Measurements from ENCODE around the gene COX18. TPM values are rescaled to one million over a fixed set of nuclear protein-coding genes. Genes with fewer than 3 reads are reported as not detected.
A peak's percentile ranks its signal among the peaks of the same experiment; 100 is the strongest.

The COX18 gene, protein sequence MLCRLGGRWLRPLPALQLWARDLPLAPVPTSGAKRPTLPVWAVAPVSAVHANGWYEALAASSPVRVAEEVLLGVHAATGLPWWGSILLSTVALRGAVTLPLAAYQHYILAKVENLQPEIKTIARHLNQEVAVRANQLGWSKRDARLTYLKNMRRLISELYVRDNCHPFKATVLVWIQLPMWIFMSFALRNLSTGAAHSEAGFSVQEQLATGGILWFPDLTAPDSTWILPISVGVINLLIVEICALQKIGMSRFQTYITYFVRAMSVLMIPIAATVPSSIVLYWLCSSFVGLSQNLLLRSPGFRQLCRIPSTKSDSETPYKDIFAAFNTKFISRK
- polyA plus RNA-seq (2011; rRNA removed) (17.6 and 18.6 TPM in 2 replicates), polyA plus RNA-seq (2017; fragmentation: RNase III; extraction: RNeasy Plus Mini Kit Qiagen cat#74134 plus additional on column Dnase treatment) (8.3 to 11.2 TPM (median 9.7 TPM) in 3 replicates), polyA minus RNA-seq (2011; rRNA and poly(A)+ RNA removed) (17.2 and 18.8 TPM in 2 replicates)
- 5.4 and 7.9 TPM in 2 replicates for polyA plus RNA-seq (2012; cell fraction: cytosol; rRNA removed)
- polyA plus RNA-seq (2012; cell fraction: nucleus; rRNA removed), result 6.2 and 10.3 TPM in 2 replicates

DNA sequence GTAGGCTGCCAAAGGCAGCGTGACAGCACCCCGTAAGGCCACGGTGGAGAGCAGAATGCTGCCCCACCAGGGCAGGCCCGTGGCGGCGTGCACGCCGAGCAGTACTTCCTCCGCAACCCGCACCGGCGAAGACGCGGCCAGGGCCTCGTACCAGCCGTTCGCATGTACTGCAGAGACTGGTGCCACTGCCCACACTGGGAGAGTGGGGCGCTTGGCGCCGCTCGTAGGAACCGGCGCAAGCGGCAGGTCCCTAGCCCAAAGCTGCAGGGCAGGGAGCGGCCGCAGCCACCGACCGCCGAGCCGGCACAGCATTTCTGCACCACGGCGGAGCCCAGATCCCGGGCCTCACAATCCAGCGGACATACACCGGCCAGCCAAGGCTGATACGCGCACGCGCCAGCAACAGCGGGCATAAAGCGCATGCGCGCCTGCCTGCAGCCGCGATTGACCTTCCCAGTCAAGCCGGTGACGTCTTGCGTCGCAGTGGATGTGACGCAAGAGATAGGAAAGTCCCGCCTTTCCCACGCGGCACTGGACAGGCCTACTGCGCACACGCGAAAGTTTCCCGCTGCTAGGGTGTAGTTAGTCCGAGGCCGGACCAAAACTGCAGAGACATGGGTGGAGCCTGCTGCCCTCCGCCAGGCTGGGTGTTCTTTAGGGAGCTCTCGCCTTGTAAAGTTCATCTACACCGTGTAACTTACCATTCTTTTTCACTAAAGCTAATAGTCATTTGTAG lies at the start of gene COX18:
Gene COX18, minus strand, starts transcription at position 379 of the 736 bp plus-strand sequence. Its CDS starts 67 bp downstream, at position 312.
- POLR2A ChIA-PET, result interaction anchor here (0.6 to 1.5 kb wide), 3 partner anchors 19 to 189 kb away, joined by 3 to 6 read pairs (median 3); partner anchors contain the start of gene ANKRD17
- ATAC-seq (peak; percentile 94 to 95), FAIRE-seq (peak; percentile 76), DNase-seq (ENCODE audit: low read depth in 1 of 2, low spot score in 1 of 2) (peak; percentile 72 to 97)
- WGBS (ENCODE audit: missing lambda C conversion rate), result 0% methylated on average over 16 of the region's 62 CpGs
- peaks cover 5% of the 10 kb centered on the region; the same call in 2 of the 3 replicates for H3K4me1 ChIP-seq
- peak within 1 kb of the TSS; percentile 86 to 100 for H3K27ac ChIP-seq
- H3K4me3 ChIP-seq, result peak within 1 kb of the TSS; percentile 67
- H3K4me2 ChIP-seq, result peak within 1 kb of the TSS; percentile 98
- CTCF ChIA-PET, result interaction anchor here (0.5 kb wide), 1 partner anchor 32 kb away, joined by 3 read pairs; no protein-coding TSS in a partner anchor
- H3K9me3 ChIP-seq, result no peaks in the 10 kb centered on the region
- TF ChIP-seq ESRRA (IDR thresholded peaks at IDR 0.05; ENCODE audit: borderline replicate concordance, low read length), result 0 out of 2 replicates have a peak, but pooled peaks have one; percentile 18
- peak; percentile 85 for TF ChIP-seq E2F6 (IDR thresholded peaks at IDR 0.05; ENCODE audit: borderline replicate concordance, low read depth)
- TF ChIP-seq ZFP36 (IDR thresholded peaks at IDR 0.05; ENCODE audit: borderline replicate concordance, partially characterized antibody), result no peak
- no peak for TF ChIP-seq RFX5 (IDR thresholded peaks at IDR 0.05)
- TF ChIP-seq NPAS2 (CRISPR knock-in tag; IDR thresholded peaks at IDR 0.05; ENCODE audit: borderline replicate concordance), result no peak
- peak; percentile 76 for TF ChIP-seq POLR2A (IDR thresholded peaks at IDR 0.05; ENCODE audit: low read length)
- peak; percentile 72 to 83; a peak in 4 of 5 replicates for TF ChIP-seq JUN (IDR thresholded peaks at IDR 0.05)
- no peak for TF ChIP-seq CHD2 (IDR thresholded peaks at IDR 0.05; ENCODE audit: low read length, partially characterized antibody)
- TF ChIP-seq EP300 (IDR thresholded peaks at IDR 0.05), result no peak
- TF ChIP-seq RCOR1 (IDR thresholded peaks at IDR 0.05; ENCODE audit: low read depth, low read length), result no peak
- TF ChIP-seq MAX (IDR thresholded peaks at IDR 0.05), result peak; percentile 92
- TF ChIP-seq HES2 (IDR thresholded peaks at IDR 0.05), result no peak
- TF ChIP-seq PHF8 (IDR thresholded peaks at IDR 0.05; ENCODE audit: borderline replicate concordance, low read depth), result peak; percentile 37
- no peak for TF ChIP-seq CBX8 (IDR thresholded peaks at IDR 0.05)
- TF ChIP-seq CEBPB (IDR thresholded peaks at IDR 0.05), result peak in 1 of 2 experiments; percentile 81; a peak in 2 of 4 replicates
- TF ChIP-seq, protein P1, sequence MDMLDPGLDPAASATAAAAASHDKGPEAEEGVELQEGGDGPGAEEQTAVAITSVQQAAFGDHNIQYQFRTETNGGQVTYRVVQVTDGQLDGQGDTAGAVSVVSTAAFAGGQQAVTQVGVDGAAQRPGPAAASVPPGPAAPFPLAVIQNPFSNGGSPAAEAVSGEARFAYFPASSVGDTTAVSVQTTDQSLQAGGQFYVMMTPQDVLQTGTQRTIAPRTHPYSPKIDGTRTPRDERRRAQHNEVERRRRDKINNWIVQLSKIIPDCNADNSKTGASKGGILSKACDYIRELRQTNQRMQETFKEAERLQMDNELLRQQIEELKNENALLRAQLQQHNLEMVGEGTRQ (IDR thresholded peaks at IDR 0.05), result no peak; the same call in 1 of the 2 replicates
- no peak for TF ChIP-seq HOXB5 (CRISPR knock-in tag; IDR thresholded peaks at IDR 0.05)
- TF ChIP-seq TP53 (CRISPR knock-in tag; IDR thresholded peaks at IDR 0.05), result no peak
- TF ChIP-seq MYC (IDR thresholded peaks at IDR 0.05; ENCODE audit: borderline replicate concordance, low read length), result 0 out of 2 replicates have a peak, but pooled peaks have one; percentile 43
- TF ChIP-seq FOXS1 (CRISPR knock-in tag; IDR thresholded peaks at IDR 0.05), result no peak
- TF ChIP-seq BCL3 (IDR thresholded peaks at IDR 0.05), result peak; percentile 61; the same call in 1 of the 3 replicates
